GM18498 (cell line): ENCODE results near the gene IFNGR2.
"Not testable (repeated sequence)": the region's sequence is repeated elsewhere in the genome, so short reads cannot be mapped to it uniquely, and the experiment has no call there.

Experiments used
- ATAC-seq: cut with Tn5 transposase; IDR thresholded peaks from one replicate; pipeline ENCODE4 v1.9.1; 2021; ENCODE audit warnings: mild to moderate bottlenecking, moderate library complexity; ENCODE audit not compliant: unreplicated experiment

Gene IFNGR2

DNA sequence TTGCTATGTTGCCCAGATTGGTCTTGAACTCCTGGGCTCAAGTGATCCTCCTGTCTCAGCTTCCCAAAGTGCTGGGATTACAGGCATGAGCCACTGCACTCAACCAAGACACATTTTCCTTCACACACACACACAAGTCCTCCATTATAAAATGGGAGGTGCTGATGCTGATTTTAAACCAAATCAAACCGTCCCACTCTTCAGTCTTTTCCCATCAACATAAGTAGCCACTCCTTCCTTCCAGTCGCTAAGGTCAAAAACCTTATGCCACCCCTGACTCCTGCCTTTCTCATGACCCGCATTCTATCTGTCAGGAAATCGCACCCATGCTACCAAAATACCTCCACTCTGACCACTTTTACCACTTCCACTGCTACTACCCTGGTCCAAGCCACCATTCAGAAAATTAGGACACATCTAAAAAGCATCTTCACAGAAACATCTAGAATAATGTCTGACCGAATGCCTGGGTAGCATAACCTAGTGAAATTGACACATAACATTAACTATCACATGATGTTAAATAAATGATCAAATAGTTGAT, 28.0 kb upstream of the IFNGR2 start:
- no peak for ATAC-seq

DNA sequence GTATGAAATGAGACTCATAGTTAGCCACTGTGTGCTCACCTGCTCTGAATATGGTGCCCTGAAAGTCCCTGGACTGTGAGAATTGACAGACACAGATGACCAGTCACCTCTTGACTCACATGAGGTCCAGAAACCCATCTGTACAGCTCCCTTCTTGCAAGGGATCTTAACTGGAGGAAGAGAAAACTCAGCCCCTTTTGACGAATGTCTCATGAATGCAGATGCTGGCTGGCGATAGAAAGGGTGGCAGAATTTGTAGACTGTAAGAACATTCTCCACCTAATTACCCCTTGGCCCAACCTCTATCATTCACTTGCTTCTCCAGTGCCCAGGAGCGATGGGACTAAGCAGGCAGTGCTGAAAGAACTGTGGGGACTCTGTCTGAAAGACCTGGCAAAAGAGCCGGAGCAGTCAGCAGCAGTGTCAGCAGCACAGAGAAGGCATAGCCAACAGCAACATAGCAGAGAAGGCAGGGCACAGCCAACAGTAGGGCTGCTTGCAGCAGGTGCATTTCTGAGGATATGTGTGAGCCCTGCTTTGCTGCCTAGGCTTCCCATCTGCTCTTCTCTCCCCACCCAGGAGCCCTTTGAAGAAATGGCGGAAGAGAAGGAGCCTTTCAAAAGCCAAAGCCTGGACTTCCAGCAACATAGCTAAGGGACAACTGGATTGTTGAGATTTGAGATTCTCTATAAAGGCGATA, 25.8 kb upstream of the IFNGR2 start:
- no peak for ATAC-seq

DNA sequence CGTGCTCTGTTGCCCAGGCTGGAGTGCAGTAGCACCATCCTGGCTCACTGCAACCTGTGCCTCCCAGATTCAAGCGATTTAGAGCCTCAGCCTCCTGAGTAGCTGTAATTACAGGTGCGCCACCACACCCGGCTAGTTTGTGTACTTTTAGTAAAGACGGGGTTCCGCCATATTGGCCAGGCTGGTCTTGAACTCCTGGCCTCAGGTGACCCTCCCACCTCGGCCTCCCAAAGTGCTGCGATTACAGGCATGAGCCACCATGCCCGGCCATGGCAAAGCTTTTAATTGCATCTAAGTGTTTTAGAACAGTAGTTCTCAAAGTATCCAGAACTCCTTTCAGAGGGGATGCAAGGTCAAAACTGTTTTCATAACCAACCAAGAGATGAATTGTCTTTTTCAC, 25.1 kb upstream of the IFNGR2 start:
- ATAC-seq: no peak

DNA sequence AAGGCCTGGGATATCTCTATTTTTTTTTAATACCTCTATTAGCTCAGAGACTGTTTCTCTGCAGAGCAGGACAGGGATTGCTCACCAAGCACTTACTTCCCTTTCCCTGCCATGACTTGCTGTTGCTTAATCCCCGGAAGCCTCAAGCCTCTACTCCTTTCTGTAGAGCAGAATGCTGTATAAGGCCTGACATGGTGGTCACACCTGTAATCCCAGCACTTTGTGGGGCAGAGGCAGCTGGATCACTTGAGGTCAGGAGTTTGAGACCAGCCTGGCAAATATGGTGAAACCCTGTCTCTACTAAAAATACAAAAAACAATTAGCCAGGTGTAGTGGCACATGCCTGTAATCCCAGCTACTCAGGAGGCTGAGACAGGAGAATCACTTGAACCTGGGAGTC, 23.3 kb upstream of the IFNGR2 start:
- ATAC-seq: not testable (repeated sequence)

DNA sequence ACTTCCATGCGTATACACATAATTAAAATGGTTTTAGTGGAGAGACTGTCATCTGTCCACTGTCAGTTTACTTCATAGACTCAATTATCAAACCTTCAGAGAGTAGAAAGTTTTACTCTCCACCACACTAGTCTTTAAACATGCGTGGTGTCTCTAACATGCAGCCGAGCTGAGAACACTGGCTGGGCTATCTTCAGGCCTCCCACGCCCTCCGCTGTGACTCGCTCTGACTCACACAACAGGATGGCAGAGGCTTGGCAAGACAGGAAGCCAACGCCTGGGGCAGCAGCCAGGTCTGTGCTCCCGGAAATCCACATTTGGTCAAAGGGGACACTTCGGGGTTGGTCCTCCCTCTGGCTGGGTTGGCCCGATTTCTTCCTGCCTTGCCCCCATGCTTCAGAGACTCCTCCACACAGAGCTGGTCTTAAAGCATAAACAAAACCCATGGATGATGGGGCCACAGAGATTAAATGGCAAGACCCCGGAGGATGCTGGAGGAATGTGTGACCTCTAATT, 22.7 kb upstream of the IFNGR2 start:
- ATAC-seq: peak; percentile 66

DNA sequence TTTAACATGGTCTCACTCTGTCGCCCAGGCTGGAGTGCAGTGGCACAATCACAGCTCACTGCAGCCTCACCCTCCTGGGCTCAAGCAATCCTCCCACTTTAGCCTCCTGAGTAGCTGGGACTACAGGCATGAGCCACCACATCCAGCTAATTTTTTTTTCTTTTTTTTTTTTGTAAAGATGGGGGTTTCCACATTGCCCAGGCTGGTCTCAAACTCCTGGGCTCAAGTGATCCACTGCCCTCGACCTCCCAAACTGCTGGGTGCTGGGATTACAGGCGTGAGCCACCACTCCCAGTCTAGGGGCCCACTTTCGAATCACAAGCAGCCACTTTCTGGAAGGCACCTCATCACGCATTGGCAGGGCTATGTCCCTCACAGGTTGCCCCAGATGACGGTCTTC, 21.8 kb upstream of the IFNGR2 start:
- not testable (repeated sequence) for ATAC-seq

DNA sequence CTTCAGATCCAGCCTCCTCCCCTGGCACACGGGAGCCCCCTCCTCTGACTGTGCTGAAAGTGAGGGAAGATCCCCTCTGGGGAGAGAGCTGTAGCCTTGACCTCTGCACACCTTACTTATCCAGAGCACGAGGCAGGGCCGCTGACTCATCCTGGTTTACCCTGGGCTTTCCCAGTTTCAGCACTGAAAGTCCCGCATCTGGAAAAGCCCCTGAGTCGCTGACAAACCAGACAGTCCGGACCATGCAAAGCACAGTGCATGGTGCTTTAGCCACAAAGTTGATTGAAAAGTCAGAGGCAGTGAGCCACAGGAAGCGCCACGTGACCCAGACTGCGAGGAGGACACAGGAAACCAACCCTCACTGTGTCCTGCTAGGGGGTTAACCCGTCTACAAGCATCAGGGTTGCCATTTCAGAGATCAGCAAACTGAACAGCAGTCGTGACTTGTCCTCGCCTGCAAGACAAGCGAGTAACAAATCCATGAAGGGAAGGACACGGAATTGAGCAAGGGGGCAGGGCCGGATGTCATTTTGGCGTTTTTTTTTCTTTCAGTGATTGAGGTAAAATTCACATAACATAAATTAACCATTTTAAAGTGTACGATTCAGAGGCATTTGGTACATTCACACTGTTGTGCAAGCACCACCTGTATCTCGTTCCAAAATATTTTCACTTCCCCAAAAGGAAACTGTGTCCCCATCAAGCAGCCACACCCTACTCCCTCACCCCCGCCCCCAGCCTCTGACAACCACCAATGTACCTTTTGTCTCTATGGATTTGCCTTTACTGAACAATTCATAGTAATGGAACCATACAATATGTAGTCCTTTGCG, 19.9 kb upstream of the IFNGR2 start:
- ATAC-seq: peak; percentile 76

DNA sequence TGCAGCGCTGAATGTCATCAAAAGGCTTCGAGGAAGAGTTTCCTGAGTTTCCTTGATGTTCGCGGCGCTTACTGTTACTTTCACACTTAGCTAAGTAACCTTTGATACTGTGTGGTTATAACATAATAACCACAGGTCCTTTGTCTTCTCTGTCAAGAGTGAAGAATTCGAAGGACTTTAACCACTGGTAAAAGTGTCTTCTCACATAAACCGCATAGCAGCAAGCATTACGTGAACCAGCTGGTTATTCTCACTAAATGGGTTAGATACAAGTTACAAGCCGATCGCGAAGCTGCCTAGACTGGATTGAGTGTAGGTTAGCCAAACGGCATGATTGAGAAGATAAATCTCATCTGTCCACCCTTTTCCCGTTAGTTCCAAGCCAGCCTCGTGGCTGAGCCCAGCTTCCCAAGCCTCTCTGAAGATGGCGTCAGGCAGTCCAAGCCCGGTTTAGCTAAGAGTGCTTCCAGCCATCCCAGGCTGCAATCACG, 18.3 kb upstream of the IFNGR2 start:
- no peak for ATAC-seq

DNA sequence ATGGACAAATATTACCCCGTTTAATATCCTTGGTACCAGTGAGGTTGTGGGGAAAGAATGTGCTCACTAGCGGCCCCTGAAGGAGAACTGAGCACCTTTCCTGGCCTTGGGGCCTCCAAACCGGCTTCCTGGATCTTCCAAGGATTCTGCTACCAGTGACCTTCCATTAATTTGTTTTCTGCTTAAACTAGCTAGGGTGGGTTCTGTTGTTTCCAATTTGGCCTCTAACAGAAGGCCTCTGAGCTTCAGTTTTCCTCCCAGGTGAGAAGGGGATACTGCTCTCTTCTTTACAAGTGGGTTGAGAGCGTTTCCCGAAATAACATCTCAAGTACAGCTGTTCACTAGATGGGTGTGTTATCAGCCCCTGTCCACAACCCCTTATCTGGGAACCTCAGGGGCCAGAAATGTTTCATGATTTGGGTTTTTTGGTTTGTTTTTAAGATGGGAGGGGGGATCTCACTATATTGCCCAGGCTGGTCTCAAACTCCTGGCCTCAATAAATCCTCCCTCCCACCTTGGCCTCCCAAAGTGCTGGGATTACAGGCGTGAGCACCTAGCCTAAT, 16.9 kb upstream of the IFNGR2 start:
- no peak for ATAC-seq

DNA sequence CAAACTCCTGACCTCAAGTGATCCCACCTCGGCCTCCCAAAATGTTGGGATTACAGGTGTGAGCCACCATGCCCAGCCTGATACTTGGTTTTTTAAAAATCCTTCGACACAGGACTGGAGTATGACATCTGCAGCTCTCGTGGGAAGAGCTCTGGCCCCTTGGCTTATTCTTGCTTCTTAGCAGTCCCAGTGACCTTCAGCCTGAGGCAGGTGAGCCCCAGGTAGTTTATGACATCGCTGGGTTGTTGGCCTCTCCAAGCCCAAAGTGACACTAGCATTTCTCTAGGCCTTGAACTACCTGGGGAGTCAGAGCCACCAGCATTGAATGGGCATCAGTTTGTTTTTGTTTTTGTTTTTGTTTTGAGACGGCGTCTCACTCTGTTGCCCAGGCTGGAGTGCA, 15.9 kb upstream of the IFNGR2 start:
- ATAC-seq: no peak

DNA sequence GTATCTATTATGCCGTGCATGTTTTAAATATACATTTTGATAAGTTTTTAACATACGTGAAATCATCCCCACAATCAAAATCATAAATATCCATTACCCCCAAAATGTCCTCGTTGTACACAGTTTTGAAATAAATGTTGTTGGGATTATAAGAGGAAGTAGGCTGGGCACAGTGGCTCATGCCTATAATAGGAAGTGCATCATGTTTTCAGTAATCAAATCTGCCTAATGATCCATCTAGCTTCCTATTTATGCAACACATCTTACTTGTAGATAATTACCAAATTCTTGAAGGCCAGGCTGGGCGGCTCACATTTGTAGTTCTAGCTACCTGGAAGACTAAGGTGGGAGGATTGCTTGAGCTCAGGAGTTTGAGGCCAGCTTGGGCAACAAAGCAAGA, 15.0 kb upstream of the IFNGR2 start:
- ATAC-seq: no peak

DNA sequence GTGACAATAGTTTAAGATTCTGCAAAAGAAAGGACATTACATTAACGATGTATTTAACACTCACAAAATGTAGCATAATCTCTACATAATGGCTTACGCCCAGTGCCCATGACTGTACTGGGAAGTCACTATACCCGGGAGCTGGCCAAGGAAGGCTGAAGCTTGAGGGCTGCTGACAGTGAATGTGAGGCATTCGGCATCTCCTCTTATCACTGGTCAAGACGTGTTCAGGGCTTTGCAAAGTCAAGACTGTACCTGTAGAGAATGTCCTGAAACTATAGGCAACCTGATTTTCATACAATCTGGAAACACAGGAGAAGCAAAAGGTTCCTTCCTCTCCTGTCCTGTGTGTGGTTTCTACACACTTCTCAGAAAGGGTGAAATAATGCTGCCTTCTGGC, 12.7 kb upstream of the IFNGR2 start:
- ATAC-seq: no peak

DNA sequence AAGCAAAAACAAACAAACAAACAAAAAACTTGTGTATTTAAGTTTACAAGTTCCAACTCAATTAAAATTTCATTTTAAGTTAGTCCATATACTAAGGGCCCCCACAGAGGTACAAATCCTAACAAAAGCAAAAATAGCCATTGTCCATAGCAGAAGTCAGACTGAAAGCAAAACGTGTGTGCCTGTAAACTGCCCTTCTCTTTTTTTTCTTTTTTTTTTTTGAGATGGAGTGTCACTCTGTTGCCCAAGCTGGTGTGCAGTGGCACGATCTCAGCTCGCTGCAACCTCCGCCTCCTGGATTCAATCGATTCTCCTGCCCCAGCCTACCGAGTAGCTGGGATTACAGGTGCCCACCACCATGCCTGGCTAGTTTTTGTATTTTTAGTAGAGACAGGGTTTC, 11.6 kb upstream of the IFNGR2 start:
- no peak for ATAC-seq

DNA sequence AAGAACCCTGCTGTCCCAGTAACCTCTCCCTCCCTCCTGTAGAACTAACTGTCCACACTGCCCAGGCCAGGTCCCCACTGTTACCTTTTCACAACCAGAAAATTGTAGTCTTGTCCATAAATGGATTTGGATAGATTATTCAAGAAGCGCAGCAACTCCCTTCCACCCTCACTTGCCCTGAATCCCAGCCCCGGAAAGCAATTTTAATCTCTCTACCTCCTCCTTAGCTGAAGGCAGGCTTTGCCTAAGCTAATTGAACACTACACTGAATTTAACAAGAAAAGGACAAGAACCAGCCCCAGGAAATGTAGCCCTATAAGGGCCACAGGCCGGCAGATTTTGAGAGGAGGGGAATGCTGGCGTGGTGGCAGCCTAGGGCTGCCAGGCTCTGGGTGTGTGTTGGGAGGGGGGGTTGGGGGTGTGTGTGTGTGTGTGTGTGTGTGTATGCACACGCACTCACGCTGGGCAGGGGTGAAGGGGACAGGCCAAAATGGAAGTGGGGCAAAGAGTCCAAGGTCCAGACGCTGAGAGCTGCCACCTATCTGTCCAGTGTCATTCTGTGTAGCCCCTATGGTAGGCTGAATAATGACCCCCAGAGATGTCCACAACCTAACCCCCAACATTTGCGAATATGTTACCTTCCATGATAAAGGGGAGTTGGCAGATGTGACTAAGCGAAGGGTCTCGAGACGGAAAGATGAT, 10.8 kb upstream of the IFNGR2 start:
- no peak for ATAC-seq

DNA sequence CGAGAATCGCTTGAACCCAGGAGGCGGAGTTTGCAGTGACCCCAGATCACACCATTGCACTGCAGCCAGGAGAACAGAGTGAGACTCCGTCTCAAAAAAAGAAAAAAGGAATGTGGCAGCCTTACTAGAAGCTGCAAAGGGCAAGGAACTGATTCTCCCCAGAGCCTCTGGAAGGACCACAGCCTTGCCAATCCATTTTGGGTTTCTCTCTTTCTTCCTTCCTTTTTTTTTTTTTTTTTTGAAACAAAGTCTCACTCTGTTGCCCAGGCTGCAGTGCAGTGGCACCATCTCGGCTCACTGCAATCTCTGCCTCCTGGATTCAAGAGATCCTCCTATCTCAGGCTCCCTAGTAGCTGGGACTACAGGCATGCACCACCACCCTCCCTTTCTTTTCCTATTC, 9.9 kb upstream of the IFNGR2 start:
- no peak for ATAC-seq

DNA sequence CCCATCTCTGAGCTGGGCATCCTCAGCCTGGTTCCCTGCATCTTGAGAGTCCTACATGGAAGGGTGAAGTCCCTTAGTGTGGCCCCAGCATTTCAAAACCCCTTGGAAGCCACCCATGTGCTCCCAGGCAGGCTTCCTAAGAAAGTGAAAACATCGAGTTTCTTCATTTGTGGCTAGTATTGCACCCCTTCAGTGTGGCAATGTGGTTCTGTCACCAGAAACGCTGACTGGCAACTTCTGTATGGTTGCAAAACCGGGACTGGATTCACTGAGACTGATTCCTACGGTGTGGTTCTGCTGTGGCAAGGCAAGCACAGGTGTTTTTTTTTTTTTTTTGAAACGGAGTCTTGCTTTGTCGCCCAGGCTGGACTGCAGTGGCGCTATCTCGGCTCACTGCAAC, 9.0 kb upstream of the IFNGR2 start:
- no peak for ATAC-seq

DNA sequence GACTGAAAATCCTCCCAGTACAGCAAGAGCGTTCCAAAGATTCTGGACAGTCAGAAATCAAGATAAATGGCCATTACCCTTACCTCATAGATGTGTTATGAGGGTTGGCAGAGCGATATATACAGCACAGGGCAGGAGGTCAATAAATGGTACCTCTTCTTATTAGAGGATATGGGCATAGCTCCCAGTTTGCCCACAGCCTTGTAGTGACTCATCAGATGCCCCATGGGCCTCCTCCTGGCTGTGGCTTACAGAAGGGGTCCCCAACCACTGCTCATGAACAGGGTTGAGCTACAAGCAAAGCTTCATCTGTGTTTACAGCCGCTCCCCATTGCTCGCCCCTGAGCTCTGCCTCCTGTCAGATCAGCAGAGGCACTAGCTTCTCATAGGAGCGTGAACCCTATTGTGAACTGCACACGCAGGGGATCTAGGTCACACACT, 7.3 kb upstream of the IFNGR2 start:
- no peak for ATAC-seq

DNA sequence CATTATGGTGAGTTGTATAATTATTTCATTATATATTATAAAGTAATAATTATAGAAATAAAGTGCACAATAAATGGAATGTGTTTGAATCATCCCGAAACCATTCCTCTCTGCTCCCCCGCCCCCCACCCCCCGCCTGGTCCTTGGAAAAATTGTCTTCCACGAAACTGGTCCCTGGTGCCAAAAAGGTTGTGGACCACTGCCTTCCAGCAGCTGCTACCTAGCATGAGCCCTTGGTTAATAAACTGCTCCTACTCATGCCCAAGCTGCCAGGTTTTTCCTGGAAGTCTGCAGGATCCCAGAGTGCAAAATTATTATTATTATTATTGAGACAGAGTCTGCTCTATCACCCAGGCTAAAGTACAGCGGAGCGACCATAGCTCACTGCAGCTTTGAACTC, 6.8 kb upstream of the IFNGR2 start:
- ATAC-seq: no peak

DNA sequence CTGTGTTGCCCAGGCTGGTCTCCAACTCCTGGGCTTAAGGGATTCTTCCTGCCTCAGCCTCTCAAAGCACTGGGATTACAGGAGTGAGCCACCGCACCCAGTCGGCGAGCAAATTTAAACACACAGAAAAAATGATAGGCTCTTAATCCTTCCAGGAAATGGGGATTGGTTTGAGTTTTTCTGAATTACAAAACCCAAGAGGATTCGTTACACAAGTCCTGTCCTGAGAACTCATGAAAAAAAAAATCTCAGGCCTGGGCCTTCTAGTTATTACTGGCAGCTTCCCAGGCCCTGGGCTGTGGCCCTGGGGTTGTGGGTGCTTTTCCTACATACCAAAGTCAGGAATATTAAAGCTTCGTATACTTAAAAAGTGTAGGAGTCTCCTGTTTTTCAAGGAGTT, 6.3 kb upstream of the IFNGR2 start:
- no peak for ATAC-seq

DNA sequence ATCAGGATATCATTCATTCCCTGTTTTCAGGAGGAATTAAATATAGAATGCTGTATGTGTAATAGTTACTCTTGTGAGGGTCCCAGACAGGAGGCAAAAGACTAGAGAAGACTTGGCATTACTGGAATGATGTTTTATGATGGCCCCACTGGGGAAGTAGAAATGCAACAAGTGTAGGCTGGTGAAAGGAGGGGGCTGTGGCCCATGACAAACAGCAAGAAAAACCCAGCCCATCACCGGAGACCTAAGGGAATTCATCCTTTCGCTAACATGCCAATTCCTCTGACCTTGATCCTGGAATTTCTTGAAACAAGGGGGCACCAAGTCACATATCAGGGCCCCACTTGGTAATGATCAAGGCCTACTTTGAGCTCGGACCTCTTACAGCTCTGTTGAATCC, 5.5 kb upstream of the IFNGR2 start:
- ATAC-seq: no peak

DNA sequence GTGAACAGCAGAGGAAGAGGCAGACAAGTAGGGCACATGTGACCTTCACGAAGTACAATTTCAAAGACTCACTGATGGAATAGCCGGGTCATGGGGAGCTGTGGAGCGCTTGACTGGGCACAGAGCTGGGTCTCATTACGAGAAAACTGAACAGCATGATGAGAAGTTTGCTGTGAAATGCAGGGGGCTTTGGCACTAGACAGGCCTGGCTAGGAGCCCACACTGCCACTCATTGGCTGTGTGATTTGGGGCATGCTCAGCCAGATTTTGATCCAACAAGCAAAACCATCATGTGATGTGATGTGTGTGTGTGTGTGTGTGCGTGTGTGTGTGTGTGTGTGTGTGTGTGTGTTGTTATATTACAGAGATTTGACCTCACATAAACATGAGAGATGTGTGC, 4.9 kb upstream of the IFNGR2 start:
- ATAC-seq: no peak
